HEK293T (cell line): ENCODE results near the gene IL1R2.

Experiments
- CTCF ChIA-PET: fragments of 350-600 bp; formaldehyde crosslinking; extraction: SDS; loops from one replicate; lab custom pipeline; 2021; ENCODE audit warnings: antibody characterized with exemption, inconsistent platforms; lab: Yijun Ruan, JAX
- POLR2A ChIA-PET: fragments of 350-600 bp; formaldehyde crosslinking; extraction: SDS; loops from one replicate; lab custom pipeline; 2020; ENCODE audit warnings: antibody characterized with exemption, inconsistent platforms; lab: Yijun Ruan, JAX
- DNase-seq: peaks from one replicate; pipeline ENCODE4 v3.0.0; 2012; ENCODE audit warnings: mixed read lengths; ENCODE audit errors: extremely low spot score
- ARNT ChIP-seq: fragments of 450-650 bp; IDR thresholded peaks from 2 replicates; pipeline ENCODE4 v1.6.1; 2017; ENCODE audit warnings: mild to moderate bottlenecking
- BHLHE40 ChIP-seq: fragments of 450-650 bp; IDR thresholded peaks from 2 replicates; pipeline ENCODE4 v1.6.1; 2016; ENCODE audit warnings: mild to moderate bottlenecking, moderate library complexity, borderline replicate concordance
- CTBP1 ChIP-seq: fragments of 450-650 bp; IDR thresholded peaks from 2 replicates; pipeline ENCODE4 v1.6.1; 2016; ENCODE audit warnings: borderline replicate concordance
- ELF4 ChIP-seq: fragments of 450-650 bp; IDR thresholded peaks from 2 replicates; pipeline ENCODE4 v1.6.1; 2017; ENCODE audit warnings: antibody characterized with exemption
- FOXA1 ChIP-seq: fragments of 450-650 bp; IDR thresholded peaks from 2 replicates; pipeline ENCODE4 v1.6.1; 2016; ENCODE audit warnings: mild to moderate bottlenecking
- FOXK2 ChIP-seq: fragments of 450-650 bp; IDR thresholded peaks from 2 replicates; pipeline ENCODE4 v1.6.1; 2016; ENCODE audit warnings: mild to moderate bottlenecking
- FOXM1 ChIP-seq: fragments of 450-650 bp; IDR thresholded peaks from 2 replicates; pipeline ENCODE4 v1.6.1; 2017; ENCODE audit warnings: mild to moderate bottlenecking, borderline replicate concordance
- HDGF ChIP-seq: fragments of 450-650 bp; IDR thresholded peaks from 2 replicates; pipeline ENCODE4 v1.6.1; 2017; ENCODE audit warnings: antibody characterized with exemption, borderline replicate concordance
- L3MBTL2 ChIP-seq: fragments of 450-650 bp; conservative IDR thresholded peaks from 2 replicates; pipeline ENCODE4 v1.6.1; 2016; ENCODE audit warnings: mild to moderate bottlenecking
- LEF1 ChIP-seq: fragments of 450-650 bp; IDR thresholded peaks from 2 replicates; pipeline ENCODE4 v1.6.1; 2017; ENCODE audit warnings: mild to moderate bottlenecking, borderline replicate concordance
- NFRKB ChIP-seq: fragments of 450-650 bp; IDR thresholded peaks from 2 replicates; pipeline ENCODE4 v1.6.1; 2016; ENCODE audit warnings: mild to moderate bottlenecking, moderate library complexity
- PKNOX1 ChIP-seq: fragments of 450-650 bp; IDR thresholded peaks from 2 replicates; pipeline ENCODE4 v1.6.1; 2016
- SP1 ChIP-seq: fragments of 450-650 bp; IDR thresholded peaks from 2 replicates; pipeline ENCODE4 v1.6.1; 2017
- SUZ12 ChIP-seq: fragments of 450-650 bp; IDR thresholded peaks from 2 replicates; pipeline ENCODE4 v1.6.1; 2016; ENCODE audit warnings: mild to moderate bottlenecking
- TARDBP ChIP-seq: fragments of 450-650 bp; IDR thresholded peaks from 2 replicates; pipeline ENCODE4 v1.6.1; 2016
- ZNF384 ChIP-seq: fragments of 450-650 bp; IDR thresholded peaks from 2 replicates; pipeline ENCODE4 v1.6.1; 2016

IL1R2 gene

GRCh38 chr2:102030502-102030854 lies 38.7 kb downstream of the IL1R2 start:
- CTCF ChIA-PET, result interaction anchor here (0.6 to 2.2 kb wide), 2 partner anchors 10 to 24 kb away, joined by 3 to 5 read pairs; no protein-coding TSS in a partner anchor
- no peak for TF ChIP-seq CTBP1
- TF ChIP-seq SP1, result no peak
- TF ChIP-seq L3MBTL2, result no peak
- no peak for TF ChIP-seq FOXM1
- no peak for TF ChIP-seq LEF1
- no peak for TF ChIP-seq ARNT
- POLR2A ChIA-PET, result no interaction called here
- no peak for DNase-seq

- ChIA-PET POLR2A (no interaction called here), CTCF (interaction anchor here (2.2 kb wide), 1 partner anchor 11 kb away, joined by 5 read pairs; no protein-coding TSS in a partner anchor)
- no peak for TF ChIP-seq ELF4
- no peak for TF ChIP-seq CTBP1
- TF ChIP-seq FOXK2, result no peak
- no peak for DNase-seq
Measured at GRCh38 chr2:102030855-102031527, 39.2 kb downstream of the IL1R2 start.

GRCh38 chr2:102032368-102033030 lies 40.7 kb downstream of the IL1R2 start:
- ChIA-PET CTCF (interaction anchor here (0.6 to 1.5 kb wide), 6 partner anchors 12 to 700 kb away, joined by 3 to 4 read pairs (median 3); no protein-coding TSS in a partner anchor), POLR2A (no interaction called here)
- TF ChIP-seq ARNT, result no peak
- no peak for TF ChIP-seq ZNF384
- no peak for TF ChIP-seq TARDBP
- no peak for TF ChIP-seq SUZ12
- TF ChIP-seq CTBP1, result no peak
- no peak for DNase-seq

GRCh38 chr2:102033031-102033749 lies 41.4 kb downstream of the IL1R2 start:
- DNase-seq, result no peak
- ChIA-PET POLR2A (no interaction called here), CTCF (interaction anchor here (0.6 to 1.5 kb wide), 4 partner anchors 13 to 208 kb away, joined by 3 to 4 read pairs (median 3); no protein-coding TSS in a partner anchor)
- TF ChIP-seq FOXK2 (no peak), LEF1 (no peak), SP1 (no peak), HDGF (no peak), ZNF384 (no peak), L3MBTL2 (no peak), FOXA1 (no peak), ELF4 (no peak), CTBP1 (no peak), BHLHE40 (no peak), ARNT (no peak), SUZ12 (no peak), TARDBP (no peak), FOXM1 (no peak), PKNOX1 (no peak), NFRKB (no peak)

- POLR2A ChIA-PET, result no interaction called here
- CTCF ChIA-PET, result interaction anchor here (1.1 to 1.5 kb wide), 2 partner anchors 28 to 207 kb away, joined by 3 to 4 read pairs; no protein-coding TSS in a partner anchor
- TF ChIP-seq CTBP1 (no peak), FOXM1 (no peak)
- DNase-seq, result no peak
Measured at GRCh38 chr2:102033750-102034682, 42.3 kb downstream of the IL1R2 start.

GRCh38 chr2:102034683-102035548 lies 43.2 kb downstream of the IL1R2 start:
- no peak for DNase-seq
- ChIA-PET CTCF (no interaction called here), POLR2A (no interaction called here)
- TF ChIP-seq CTBP1, result no peak
- TF ChIP-seq L3MBTL2, result no peak
- no peak for TF ChIP-seq SUZ12
- TF ChIP-seq ZNF384, result no peak
- no peak for TF ChIP-seq ARNT
- TF ChIP-seq FOXA1, result no peak
- TF ChIP-seq TARDBP, result no peak
- no peak for TF ChIP-seq ELF4
- no peak for TF ChIP-seq FOXM1
- TF ChIP-seq LEF1, result no peak
- TF ChIP-seq FOXK2, result no peak
- no peak for TF ChIP-seq SP1
- TF ChIP-seq HDGF, result no peak
